ENCODE data around the gene KRTAP9-2. TPM values are rescaled to one million over a fixed set of nuclear protein-coding genes. Genes with fewer than 3 reads are reported as not detected.

KRTAP9-2 gene
- total RNA-seq, 1 donor, result not detected

Small RNA genes within 50 kb of the gene (small RNA-seq; reads per million reads assigned to genes)
- gene KRTAP4-17P, result not detected

Other genes starting within 250 kb of the KRTAP9-2 start
- not detected for gene KRT40, start 242.3 kb upstream of the KRTAP9-2 start, total RNA-seq
- gene KRTAP3-3, start 232.5 kb upstream of the KRTAP9-2 start, total RNA-seq, result not detected
- not detected for gene KRTAP3-2, start 226.7 kb upstream of the KRTAP9-2 start, total RNA-seq
- not detected for gene KRTAP3-1, start 217.5 kb upstream of the KRTAP9-2 start, total RNA-seq
- gene KRTAP1-5, start 199.4 kb upstream of the KRTAP9-2 start, total RNA-seq, result not detected
- gene KRTAP1-4, start 196.5 kb upstream of the KRTAP9-2 start, total RNA-seq, result not detected
- not detected for gene KRTAP1-3, start 191.8 kb upstream of the KRTAP9-2 start, total RNA-seq
- gene KRTAP1-1, start 185.2 kb upstream of the KRTAP9-2 start, total RNA-seq, result not detected
- not detected for gene KRTAP2-1, start 179.3 kb upstream of the KRTAP9-2 start, total RNA-seq
- not detected for gene KRTAP2-2, start 171.4 kb upstream of the KRTAP9-2 start, total RNA-seq
- gene KRTAP2-3, start 166.5 kb upstream of the KRTAP9-2 start, total RNA-seq, result not detected
- gene KRTAP2-4, start 160.8 kb upstream of the KRTAP9-2 start, total RNA-seq, result not detected
- not detected for gene KRTAP4-7, start 142.5 kb upstream of the KRTAP9-2 start, total RNA-seq
- gene KRTAP4-8, start 128.5 kb upstream of the KRTAP9-2 start, total RNA-seq, result not detected
- not detected for gene KRTAP4-16, start 124.4 kb upstream of the KRTAP9-2 start, total RNA-seq
- under 0.01 TPM for gene KRTAP4-9, start 121.3 kb upstream of the KRTAP9-2 start, total RNA-seq
- gene KRTAP4-11, start 108.3 kb upstream of the KRTAP9-2 start, total RNA-seq, result not detected
- not detected for gene KRTAP4-12, start 102.5 kb upstream of the KRTAP9-2 start, total RNA-seq
- not detected for gene KRTAP4-6, start 86.1 kb upstream of the KRTAP9-2 start, total RNA-seq
- gene KRTAP4-5, start 76.8 kb upstream of the KRTAP9-2 start, total RNA-seq, result not detected
- gene KRTAP4-4, start 65.9 kb upstream of the KRTAP9-2 start, total RNA-seq, result not detected
- gene KRTAP4-3, start 58.4 kb upstream of the KRTAP9-2 start, total RNA-seq, result not detected
- gene KRTAP4-2, start 48.4 kb upstream of the KRTAP9-2 start, total RNA-seq, result not detected
- not detected for gene KRTAP4-1, start 41.7 kb upstream of the KRTAP9-2 start, total RNA-seq
- gene KRTAP9-1, start 36.8 kb upstream of the KRTAP9-2 start, total RNA-seq, result not detected
- gene KRTAP9-3, start 5.8 kb downstream of the KRTAP9-2 start, total RNA-seq, result not detected
- not detected for gene KRTAP9-8, start 11.4 kb downstream of the KRTAP9-2 start, total RNA-seq
- not detected for gene KRTAP9-4, start 23.0 kb downstream of the KRTAP9-2 start, total RNA-seq
- gene KRTAP9-9, start 28.7 kb downstream of the KRTAP9-2 start, total RNA-seq, result not detected
- gene KRTAP9-6, start 38.7 kb downstream of the KRTAP9-2 start, total RNA-seq, result not detected
- gene KRTAP9-7, start 49.0 kb downstream of the KRTAP9-2 start, total RNA-seq, result not detected
- not detected for gene KRTAP29-1, start 76.2 kb downstream of the KRTAP9-2 start, total RNA-seq
- 0.27 TPM for gene KRTAP16-1, start 82.7 kb downstream of the KRTAP9-2 start, total RNA-seq
- gene KRTAP17-1, start 89.1 kb downstream of the KRTAP9-2 start, total RNA-seq, result not detected
- not detected for gene KRT33A, start 124.2 kb downstream of the KRTAP9-2 start, total RNA-seq
- not detected for gene KRT33B, start 143.2 kb downstream of the KRTAP9-2 start, total RNA-seq
- not detected for gene KRT34, start 155.7 kb downstream of the KRTAP9-2 start, total RNA-seq
- not detected for gene KRT31, start 171.0 kb downstream of the KRTAP9-2 start, total RNA-seq
- gene KRT37, start 197.9 kb downstream of the KRTAP9-2 start, total RNA-seq, result not detected
- not detected for gene KRT38, start 214.3 kb downstream of the KRTAP9-2 start, total RNA-seq
- not detected for gene KRT32, start 240.7 kb downstream of the KRTAP9-2 start, total RNA-seq

Measured in hematopoietic multipotent progenitor cell (in vitro differentiated cells).